Cerebellar nuclear complex (tissue), 1 donor: ENCODE measurements around the gene KIRREL3.
"Not testable (repeated sequence)": the region's sequence is repeated elsewhere in the genome, so short reads cannot be mapped to it uniquely, and the experiment has no call there.

Experiments used
- DNase-seq, 2 experiments: peaks; one replicate each; lab custom pipeline; 2025; lab: John Stamatoyannopoulos, UW

KIRREL3 gene

DNA sequence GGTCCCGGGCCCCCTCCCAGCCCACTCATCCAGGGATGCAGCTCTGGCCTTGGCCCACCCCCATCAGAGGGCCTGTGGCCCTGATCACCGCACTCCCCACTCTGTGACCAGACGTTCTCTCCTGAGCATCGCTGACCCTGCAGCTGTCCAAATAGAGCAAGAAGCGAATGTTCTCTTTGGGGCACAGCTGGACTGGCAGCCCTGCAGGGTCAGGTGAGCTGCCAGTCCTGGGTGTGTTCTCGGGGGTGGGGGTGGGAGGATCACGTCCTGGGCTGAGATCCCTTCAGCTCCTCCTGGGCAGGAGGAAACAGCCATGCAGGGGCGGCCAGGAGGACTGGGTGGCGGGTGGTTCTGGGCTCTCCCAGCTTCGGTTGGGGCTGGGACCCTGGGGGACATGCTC lies 618.6 kb downstream of the KIRREL3 start:
- not testable (repeated sequence) for DNase-seq

GRCh38 chr11:126380909-126381308 lies 619.7 kb downstream of the KIRREL3 start:
- no peak for DNase-seq

GRCh38 chr11:126378763-126379162 lies 621.8 kb downstream of the KIRREL3 start:
- no peak for DNase-seq

DNA sequence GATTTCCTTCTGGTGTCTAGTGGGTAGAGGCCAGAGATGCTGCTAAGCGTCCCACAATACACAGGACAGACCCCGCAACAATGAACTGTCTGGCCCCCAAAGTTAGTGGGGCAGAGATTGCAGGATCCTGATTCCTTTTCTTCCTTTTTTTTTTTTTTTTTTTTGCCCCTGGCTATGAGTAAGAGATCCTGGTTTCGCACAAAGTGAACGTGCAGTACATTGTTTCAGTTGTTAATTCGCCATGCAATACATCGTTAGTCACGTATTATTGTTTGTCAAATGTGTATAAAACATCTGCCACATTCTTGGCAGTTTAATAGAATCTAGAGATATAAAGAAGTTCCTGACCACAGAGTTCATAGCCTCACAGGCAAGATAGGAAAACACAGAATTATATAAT lies 624.8 kb downstream of the KIRREL3 start:
- no peak for DNase-seq

- DNase-seq = not testable (repeated sequence)
Observed at GRCh38 chr11:126374562-126375300, 625.8 kb downstream of the KIRREL3 start.

- not testable (repeated sequence) for DNase-seq
Observed at GRCh38 chr11:126373389-126374066, 627.0 kb downstream of the KIRREL3 start.
